ENCODE measurements around the gene SERPINB11.
"Not testable (repeated sequence)": the region's sequence is repeated elsewhere in the genome, so short reads cannot be mapped to it uniquely, and the experiment has no call there.

SERPINB11 gene

GRCh38 chr18:63731215-63731614, 28.5 kb downstream of the SERPINB11 start:
- no peak for DNase-seq

- no peak for DNase-seq
Observed at GRCh38 chr18:63736876-63737275, 34.1 kb downstream of the SERPINB11 start.

- no peak for DNase-seq
Observed at GRCh38 chr18:63741769-63742168, 39.0 kb downstream of the SERPINB11 start.

GRCh38 chr18:63747006-63747405, 44.2 kb downstream of the SERPINB11 start:
- DNase-seq: no peak

- no peak for DNase-seq
Observed at GRCh38 chr18:63749489-63749888, 46.7 kb downstream of the SERPINB11 start.

GRCh38 chr18:63752636-63753035, 49.9 kb downstream of the SERPINB11 start:
- DNase-seq: no peak

GRCh38 chr18:63753676-63754075, 50.9 kb downstream of the SERPINB11 start:
- no peak for DNase-seq

GRCh38 chr18:63757541-63757940, 54.8 kb downstream of the SERPINB11 start:
- no peak for DNase-seq

- no peak for DNase-seq
Observed at GRCh38 chr18:63758615-63759240, 56.0 kb downstream of the SERPINB11 start.

- not testable (repeated sequence) for DNase-seq
Observed at GRCh38 chr18:63759786-63760185, 57.0 kb downstream of the SERPINB11 start.

- no peak for DNase-seq
Observed at GRCh38 chr18:63762518-63762917, 59.8 kb downstream of the SERPINB11 start.

- DNase-seq: no peak
Observed at GRCh38 chr18:63763831-63764600, 61.3 kb downstream of the SERPINB11 start.

GRCh38 chr18:63765837-63766236, 63.1 kb downstream of the SERPINB11 start:
- no peak for DNase-seq
